ENCODE data around the gene UNKL.

Gene UNKL

GRCh38 chr16:1371054-1371978 lies 43.2 kb downstream of the UNKL start:
- TF ChIP-seq CTCF (IDR thresholded peaks at IDR 0.05; ENCODE audit: low read depth, low read length): no peak
- no peak for DNase-seq (ENCODE audit: low read depth in 2 of 2)
- no peak overlapping the region for H3K4me3 ChIP-seq (replicated peaks in 1 of 2; ENCODE audit: low read depth in 2 of 2, low read length in 2 of 2)

GRCh38 chr16:1367486-1368174 lies 46.9 kb downstream of the UNKL start:
- no peak for DNase-seq (ENCODE audit: low read depth in 2 of 2)
- no peak for TF ChIP-seq CTCF (IDR thresholded peaks at IDR 0.05; ENCODE audit: low read depth, low read length)
- H3K4me3 ChIP-seq (replicated peaks in 1 of 2; ENCODE audit: low read depth in 2 of 2, low read length in 2 of 2): no peak overlapping the region

GRCh38 chr16:1366712-1367299 lies 47.7 kb downstream of the UNKL start:
- no peak overlapping the region for H3K4me3 ChIP-seq (replicated peaks in 1 of 2; ENCODE audit: low read depth in 2 of 2, low read length in 2 of 2)
- TF ChIP-seq CTCF (IDR thresholded peaks at IDR 0.05; ENCODE audit: low read depth, low read length): no peak
- DNase-seq (ENCODE audit: low read depth in 2 of 2): no peak

GRCh38 chr16:1366060-1366711 lies 48.3 kb downstream of the UNKL start:
- TF ChIP-seq CTCF (IDR thresholded peaks at IDR 0.05; ENCODE audit: low read depth, low read length): no peak
- H3K4me3 ChIP-seq (replicated peaks in 1 of 2; ENCODE audit: low read depth in 2 of 2, low read length in 2 of 2): no peak overlapping the region

GRCh38 chr16:1364510-1364909 lies 50.0 kb downstream of the UNKL start:
- no peak overlapping the region for H3K4me3 ChIP-seq (replicated peaks in 1 of 2; ENCODE audit: low read depth in 2 of 2, low read length in 2 of 2)
- no peak for DNase-seq (ENCODE audit: low read depth in 2 of 2)
- no peak for TF ChIP-seq CTCF (IDR thresholded peaks at IDR 0.05; ENCODE audit: low read depth, low read length)

More at GRCh38 chr16:1366060-1366711, 48.3 kb downstream of the UNKL start:
- DNase-seq (ENCODE audit: low read depth in 2 of 2): no peak

- no peak overlapping the region for H3K4me3 ChIP-seq (replicated peaks in 1 of 2; ENCODE audit: low read depth in 2 of 2, low read length in 2 of 2)
- TF ChIP-seq CTCF (IDR thresholded peaks at IDR 0.05; ENCODE audit: low read depth, low read length): peak; percentile 81
- DNase-seq (ENCODE audit: low read depth in 2 of 2): peak; percentile 43 to 44
These were observed 50.9 kb downstream of the UNKL start for GRCh38 chr16:1363501-1364041.

Data from cardiac fibroblast (primary cell).